OCI-LY1 (cell line): ENCODE data around the gene CRYBB1.

Experiments
- H2AFZ ChIP-seq: fragments of 200-600 bp; sonication (generic), shearing (Covaris generic); 2 replicates; pipeline ENCODE4 v1.6.0; 2014; ENCODE audit warnings: antibody characterized with exemption, mild to moderate bottlenecking, low read length
- H3F3A ChIP-seq: fragments of 200-600 bp; sonication (generic), shearing (Covaris generic); 2 replicates; pipeline ENCODE4 v1.6.0; 2014; ENCODE audit warnings: mild to moderate bottlenecking, antibody characterized with exemption, low read length, moderate library complexity; ENCODE audit not compliant: insufficient read depth
- H3K27ac ChIP-seq: fragments of 200-600 bp; sonication (generic); 2 replicates; pipeline ENCODE4 v1.5.1; 2014; ENCODE audit warnings: low read length, mixed run types, mild to moderate bottlenecking, low read depth; ENCODE audit not compliant: poor library complexity, severe bottlenecking
- H3K27me3 ChIP-seq: fragments of 200-600 bp; sonication (generic); 2 replicates; pipeline ENCODE4 v1.6.0; 2014; ENCODE audit warnings: antibody characterized with exemption, mild to moderate bottlenecking, low read length, moderate library complexity; ENCODE audit not compliant: insufficient read depth
- H3K36me3 ChIP-seq: fragments of 200-600 bp; sonication (generic); 2 replicates; pipeline ENCODE4 v1.6.1; 2014; ENCODE audit warnings: mild to moderate bottlenecking, antibody characterized with exemption, low read length, moderate library complexity, mixed read lengths; ENCODE audit not compliant: insufficient read depth
- H3K4me1 ChIP-seq: fragments of 200-600 bp; sonication (generic); 2 replicates; pipeline ENCODE4 v1.5.1; 2014; ENCODE audit warnings: mild to moderate bottlenecking, low read length, moderate library complexity; ENCODE audit not compliant: insufficient read depth, severe bottlenecking
- H3K4me2 ChIP-seq: fragments of 200-600 bp; sonication (generic), shearing (Covaris generic); 2 replicates; pipeline ENCODE4 v1.6.1; 2014; ENCODE audit warnings: low read length
- H3K4me3 ChIP-seq: fragments of 200-600 bp; sonication (generic); 2 replicates; pipeline ENCODE4 v1.5.1; 2014; ENCODE audit warnings: low read length, low read depth, mild to moderate bottlenecking, mixed read lengths; ENCODE audit not compliant: poor library complexity, severe bottlenecking
- H3K79me2 ChIP-seq: fragments of 200-600 bp; shearing (Covaris generic); 2 replicates; pipeline ENCODE4 v1.6.1; 2016; ENCODE audit warnings: mixed run types, low read length, mixed read lengths; ENCODE audit not compliant: insufficient read depth
- H3K9ac ChIP-seq: fragments of 200-600 bp; sonication (generic), shearing (Covaris generic); 2 replicates; pipeline ENCODE4 v1.6.1; 2014; ENCODE audit warnings: mild to moderate bottlenecking, low read length, mixed read lengths
- H3K9me2 ChIP-seq: fragments of 200-600 bp; sonication (generic), shearing (Covaris generic); 2 replicates; pipeline ENCODE4 v1.6.1; 2014; ENCODE audit warnings: low read depth, mild to moderate bottlenecking, low read length, mixed read lengths
- H3K9me3 ChIP-seq: fragments of 200-600 bp; shearing (Covaris generic); 2 replicates; pipeline ENCODE4 v1.6.1; 2014; ENCODE audit warnings: low read length, mixed read lengths
- H4K20me1 ChIP-seq: fragments of 200-600 bp; sonication (generic), shearing (Covaris generic); 2 replicates; pipeline ENCODE4 v1.6.0; 2016; ENCODE audit warnings: mild to moderate bottlenecking, low read length; ENCODE audit not compliant: insufficient read depth
- EZH2 ChIP-seq: fragments of 200-600 bp; sonication (generic), shearing (Covaris generic); IDR thresholded peaks from 2 replicates; pipeline ENCODE4 v1.8.0; 2017; ENCODE audit warnings: borderline replicate concordance, mixed run types, mild to moderate bottlenecking, antibody characterized with exemption, low read length, moderate library complexity, mixed read lengths
- TF ChIP-seq, protein P1 (sequence below): fragments of 200-600 bp; sonication (generic), shearing (Covaris generic); IDR thresholded peaks from 2 replicates; pipeline ENCODE4 v1.5.1; 2017; ENCODE audit warnings: mild to moderate bottlenecking, antibody characterized with exemption, low read length, moderate library complexity, mixed read lengths

Gene CRYBB1

DNA sequence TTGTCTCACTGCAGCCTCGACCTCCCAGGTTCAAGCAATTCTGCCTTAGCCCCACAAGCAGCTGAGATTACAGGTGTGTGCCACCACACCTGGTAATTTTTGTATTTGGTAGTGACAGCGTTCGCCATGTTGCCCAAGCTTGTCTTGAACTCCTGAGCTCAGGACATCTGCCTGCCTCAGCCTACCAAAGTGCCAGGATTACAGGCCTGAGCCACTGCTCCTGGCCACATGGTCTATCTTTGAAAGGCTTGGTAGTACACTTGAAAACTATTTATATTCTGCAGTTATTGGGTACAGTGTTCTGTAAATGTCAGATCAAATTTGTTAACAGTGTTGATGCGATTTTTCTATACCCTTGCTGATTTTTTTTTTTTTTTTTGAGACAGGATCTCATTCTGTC, 13.5 kb upstream of the CRYBB1 start:
- no peak for TF ChIP-seq EZH2
- TF ChIP-seq, protein P1, sequence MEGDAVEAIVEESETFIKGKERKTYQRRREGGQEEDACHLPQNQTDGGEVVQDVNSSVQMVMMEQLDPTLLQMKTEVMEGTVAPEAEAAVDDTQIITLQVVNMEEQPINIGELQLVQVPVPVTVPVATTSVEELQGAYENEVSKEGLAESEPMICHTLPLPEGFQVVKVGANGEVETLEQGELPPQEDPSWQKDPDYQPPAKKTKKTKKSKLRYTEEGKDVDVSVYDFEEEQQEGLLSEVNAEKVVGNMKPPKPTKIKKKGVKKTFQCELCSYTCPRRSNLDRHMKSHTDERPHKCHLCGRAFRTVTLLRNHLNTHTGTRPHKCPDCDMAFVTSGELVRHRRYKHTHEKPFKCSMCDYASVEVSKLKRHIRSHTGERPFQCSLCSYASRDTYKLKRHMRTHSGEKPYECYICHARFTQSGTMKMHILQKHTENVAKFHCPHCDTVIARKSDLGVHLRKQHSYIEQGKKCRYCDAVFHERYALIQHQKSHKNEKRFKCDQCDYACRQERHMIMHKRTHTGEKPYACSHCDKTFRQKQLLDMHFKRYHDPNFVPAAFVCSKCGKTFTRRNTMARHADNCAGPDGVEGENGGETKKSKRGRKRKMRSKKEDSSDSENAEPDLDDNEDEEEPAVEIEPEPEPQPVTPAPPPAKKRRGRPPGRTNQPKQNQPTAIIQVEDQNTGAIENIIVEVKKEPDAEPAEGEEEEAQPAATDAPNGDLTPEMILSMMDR = no peak
- no peaks in the 10 kb centered on the region for H4K20me1 ChIP-seq
- H3K4me3 ChIP-seq = no peak overlapping the region
- no peaks in the 10 kb centered on the region; the same call in 1 of the 2 replicates for H3K27me3 ChIP-seq
- H3K9me3 ChIP-seq = peaks cover 9% of the 10 kb centered on the region; the same call in 1 of the 2 replicates
- H3K27ac ChIP-seq = no peak overlapping the region
- H3K79me2 ChIP-seq = no peaks in the 10 kb centered on the region
- H2AFZ ChIP-seq = no peak overlapping the region
- no peak overlapping the region for H3K9ac ChIP-seq
- no peak overlapping the region for H3K4me2 ChIP-seq
- H3K36me3 ChIP-seq = no peaks in the 10 kb centered on the region
- H3K4me1 ChIP-seq = no peaks in the 10 kb centered on the region
- H3F3A ChIP-seq = no peaks in the 10 kb centered on the region
- H3K9me2 ChIP-seq = no peaks in the 10 kb centered on the region

DNA sequence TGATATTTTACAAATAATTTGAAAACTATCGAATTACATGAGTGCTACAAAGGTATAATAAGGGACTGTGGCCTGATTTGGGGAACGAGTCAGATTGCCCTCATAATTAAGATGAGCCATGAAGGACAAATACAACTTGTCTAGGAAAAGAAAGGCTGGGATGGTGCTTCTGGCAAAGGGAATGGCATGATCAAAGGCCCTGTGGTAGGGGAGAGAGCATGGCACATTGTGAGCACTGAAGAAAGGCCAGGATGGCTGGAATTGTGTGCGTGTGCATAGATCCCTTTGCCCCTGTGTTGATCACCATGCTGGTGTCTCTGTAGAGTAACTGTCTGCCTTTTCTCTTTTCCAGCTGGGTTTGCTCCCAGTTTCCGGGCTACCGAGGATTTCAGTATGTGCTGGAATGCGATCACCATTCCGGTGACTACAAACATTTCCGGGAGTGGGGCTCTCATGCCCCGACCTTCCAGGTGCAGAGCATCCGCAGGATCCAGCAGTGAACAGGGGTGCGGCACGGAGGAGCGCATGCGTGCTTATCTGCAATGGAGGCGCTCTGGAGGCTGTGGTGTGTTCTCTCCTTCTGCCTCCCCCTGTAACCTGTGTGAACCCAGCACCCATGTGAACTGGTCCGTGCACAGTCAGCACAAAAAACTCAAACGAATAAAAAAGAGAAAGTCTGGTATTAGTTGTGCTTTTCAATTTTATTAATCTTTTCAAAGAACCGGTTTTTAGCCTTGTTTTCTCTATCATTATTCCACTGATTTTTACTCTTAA, 12.3 kb upstream of the CRYBB1 start:
- Histone ChIP-seq H3K9me2 (no peaks in the 10 kb centered on the region), H3K79me2 (no peaks in the 10 kb centered on the region), H3K27me3 (no peaks in the 10 kb centered on the region; the same call in 1 of the 2 replicates), H3K9me3 (peaks cover 9% of the 10 kb centered on the region; the same call in 1 of the 2 replicates), H4K20me1 (no peaks in the 10 kb centered on the region), H3K4me3 (no peak overlapping the region), H3F3A (no peaks in the 10 kb centered on the region), H3K4me1 (no peaks in the 10 kb centered on the region), H3K9ac (no peak overlapping the region), H3K36me3 (no peaks in the 10 kb centered on the region), H3K27ac (no peak overlapping the region), H2AFZ (no peak overlapping the region), H3K4me2 (no peak overlapping the region)
- TF ChIP-seq, protein P1 = no peak
- no peak for TF ChIP-seq EZH2

DNA sequence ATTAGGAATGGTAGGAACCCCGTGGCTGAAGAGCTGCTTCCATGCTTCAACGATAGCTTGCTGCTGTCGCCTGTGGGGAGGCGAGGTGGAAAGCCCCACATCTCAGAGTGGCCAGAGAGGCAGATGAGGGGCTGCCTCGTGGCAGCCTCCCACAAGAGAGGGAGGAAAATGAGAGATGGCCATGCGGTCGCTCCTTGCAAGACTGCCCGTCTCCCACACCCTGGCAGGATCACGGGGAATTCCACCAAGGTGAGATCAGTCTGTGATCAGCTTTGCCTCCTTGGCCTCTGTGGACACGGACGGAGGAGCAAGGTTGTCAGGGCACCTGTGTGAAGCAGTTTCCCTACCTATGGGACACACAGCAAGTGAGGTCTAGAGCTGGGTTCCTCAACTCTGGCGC, 7.0 kb upstream of the CRYBB1 start:
- Histone ChIP-seq H2AFZ (no peak overlapping the region), H3K27me3 (no peaks in the 10 kb centered on the region), H4K20me1 (no peaks in the 10 kb centered on the region), H3K9me2 (no peaks in the 10 kb centered on the region), H3K27ac (no peak overlapping the region), H3K36me3 (no peaks in the 10 kb centered on the region), H3K9me3 (peaks cover 4% of the 10 kb centered on the region; the same call in 1 of the 2 replicates), H3F3A (no peaks in the 10 kb centered on the region), H3K79me2 (no peaks in the 10 kb centered on the region), H3K4me1 (no peaks in the 10 kb centered on the region), H3K4me3 (no peak overlapping the region), H3K9ac (no peak overlapping the region), H3K4me2 (no peak overlapping the region)
- TF ChIP-seq, protein P1 = no peak
- no peak for TF ChIP-seq EZH2
